NCI-H2029 (cell line): ENCODE results near the gene INSR.

Source experiments
- DNase-seq: peaks from one replicate; lab custom pipeline; 2025; lab: John Stamatoyannopoulos, UW

Gene INSR

GRCh38 chr19:7140137-7140536, 154.1 kb downstream of the INSR start:
- no peak for DNase-seq

- no peak for DNase-seq
These were observed 155.1 kb downstream of the INSR start for GRCh38 chr19:7139095-7139494.

GRCh38 chr19:7138402-7138801, 155.8 kb downstream of the INSR start:
- DNase-seq: no peak

GRCh38 chr19:7137120-7137519, 157.1 kb downstream of the INSR start:
- DNase-seq: no peak

GRCh38 chr19:7132054-7132453, 162.2 kb downstream of the INSR start:
- no peak for DNase-seq

- no peak for DNase-seq
These were observed 164.2 kb downstream of the INSR start for GRCh38 chr19:7130043-7130442.

GRCh38 chr19:7126132-7126531, 168.1 kb downstream of the INSR start:
- DNase-seq: no peak

- DNase-seq: no peak
These were observed 169.0 kb downstream of the INSR start for GRCh38 chr19:7125221-7125620.

GRCh38 chr19:7124782-7125181, 169.4 kb downstream of the INSR start:
- DNase-seq: no peak

GRCh38 chr19:7122701-7123100, 171.5 kb downstream of the INSR start:
- no peak for DNase-seq

GRCh38 chr19:7120499-7120898, 173.7 kb downstream of the INSR start:
- no peak for DNase-seq

- no peak for DNase-seq
These were observed 174.6 kb downstream of the INSR start for GRCh38 chr19:7119582-7119981.

- no peak for DNase-seq
These were observed 177.0 kb downstream of the INSR start for GRCh38 chr19:7117248-7117647.

GRCh38 chr19:7115721-7116120, 178.5 kb downstream of the INSR start:
- DNase-seq: no peak

- no peak for DNase-seq
These were observed 181.0 kb downstream of the INSR start for GRCh38 chr19:7113233-7113632.

GRCh38 chr19:7112675-7113074, 181.5 kb downstream of the INSR start:
- DNase-seq: no peak

- no peak for DNase-seq
These were observed 184.4 kb downstream of the INSR start for GRCh38 chr19:7109678-7110289.

GRCh38 chr19:7106711-7107657, 187.2 kb downstream of the INSR start:
- no peak for DNase-seq

GRCh38 chr19:7104747-7105447, 189.3 kb downstream of the INSR start:
- no peak for DNase-seq

GRCh38 chr19:7101498-7102253, 192.5 kb downstream of the INSR start:
- DNase-seq: no peak

GRCh38 chr19:7099597-7099921, 194.7 kb downstream of the INSR start:
- DNase-seq: no peak
